K562 (cell line): ENCODE data around the gene FSHR. TPM values are rescaled to one million over a fixed set of nuclear protein-coding genes. Genes with fewer than 3 reads are reported as not detected.

ENCODE experiments used
- ARHGAP35 ChIP-seq: fragments of 450-650 bp; IDR thresholded peaks from 2 replicates; pipeline ENCODE4 v1.6.1; 2018; ENCODE audit not compliant: partially characterized antibody
- CBX1 ChIP-seq: sonication (generic); IDR thresholded peaks from 2 replicates; pipeline ENCODE4 v1.6.1; 2016; ENCODE audit warnings: antibody characterized with exemption, low read depth, mild to moderate bottlenecking
- FOSL1 ChIP-seq: fragments of 200-800 bp; sonication (Bioruptor generic); conservative IDR thresholded peaks from 2 replicates; pipeline ENCODE4 v1.6.1; 2016; ENCODE audit warnings: missing genetic modification characterization, missing compliant biosample characterization
- NCOA4 ChIP-seq: fragments of 450-650 bp; IDR thresholded peaks from 2 replicates; pipeline ENCODE4 v1.6.1; 2018; ENCODE audit warnings: mild to moderate bottlenecking; ENCODE audit not compliant: partially characterized antibody
- NFE2L1 ChIP-seq: fragments of 450-650 bp; IDR thresholded peaks from 2 replicates; pipeline ENCODE4 v1.6.1; 2016; ENCODE audit warnings: missing genetic modification characterization, low read depth, mild to moderate bottlenecking, missing compliant biosample characterization, moderate library complexity, borderline replicate concordance
- NR2C1 ChIP-seq, 2 experiments: fragments of 450-650 bp; IDR thresholded peaks; 2 replicates each; pipeline ENCODE4 v1.6.1; 2017; ENCODE audit warnings: mild to moderate bottlenecking in 2 of 2, antibody characterized with exemption in 1 of 2, inconsistent platforms in 1 of 2, missing compliant biosample characterization in 1 of 2, missing genetic modification characterization in 1 of 2
- PML ChIP-seq: IDR thresholded peaks from 2 replicates; pipeline ENCODE4 v1.6.1; 2012; ENCODE audit warnings: low read length, inconsistent platforms
- RAD51 ChIP-seq: fragments of 450-650 bp; IDR thresholded peaks from 2 replicates; pipeline ENCODE4 v1.7.1; 2016; ENCODE audit warnings: low read depth, mild to moderate bottlenecking, borderline replicate concordance
- SMARCA4 ChIP-seq: fragments of 450-650 bp; IDR thresholded peaks from 2 replicates; pipeline ENCODE4 v1.6.1; 2016
- ZNF280B ChIP-seq: fragments of 250-450 bp; sonication (Bioruptor Pico); IDR thresholded peaks from 2 replicates; pipeline ENCODE4 v1.5.1; 2021; ENCODE audit warnings: mild to moderate bottlenecking
- ZNF318 ChIP-seq, 2 experiments: fragments of 450-650 bp; IDR thresholded peaks; 2 replicates each; pipeline ENCODE4 v1.6.1; 2016; ENCODE audit warnings: mild to moderate bottlenecking in 2 of 2, borderline replicate concordance in 1 of 2, low read depth in 1 of 2, moderate library complexity in 1 of 2
- polyA plus RNA-seq, 8 experiments: library from polyadenylated mRNA; depleted of rRNA in 4 of 8; stranded (reverse) in 5 of 8; unstranded in 3 of 8; fragments of >200 nt; fragmentation: Nextera tagmentation in 2 of 8; fragmentation: Illumina TruSeq in 1 of 8; extraction: Ambion mirVana in 2 of 8; extraction: Trizol in 1 of 8; gene quantifications; 2 replicates each; pipeline versions ENCODE4 v1.2.1 to v1.2.3, GENCODE V29; 2011 to 2014; ENCODE audit warnings: inconsistent platforms in 1 of 8, missing spikeins in 1 of 8
- total RNA-seq, 7 experiments: library from RNA; depleted of rRNA in 6 of 7; stranded (reverse); fragments of >200 nt in 6 of 7; fragmentation: Illumina TruSeq in 2 of 7; extraction: Trizol in 2 of 7; gene quantifications; 2 replicates each; pipeline versions ENCODE4 v1.2.1 to v1.2.3, GENCODE V29; 2011 to 2021; ENCODE audit warnings: low replicate concordance in 1 of 7
- TF ChIP-seq, protein P1 (sequence below): fragments of 250-450 bp; sonication (Bioruptor Pico); IDR thresholded peaks from 2 replicates; pipeline ENCODE4 v1.8.0; 2021; ENCODE audit warnings: moderate library complexity, mild to moderate bottlenecking, inconsistent platforms
- TF ChIP-seq, protein P2 (sequence below): fragments of 250-450 bp; sonication (Bioruptor Pico); IDR thresholded peaks from 2 replicates; pipeline ENCODE4 v1.8.0; 2021; ENCODE audit warnings: moderate library complexity, mild to moderate bottlenecking, inconsistent platforms

Gene FSHR
- total and polyA plus RNA-seq, 9 of the 15 experiments (the other 6 are each of a cell fraction or from before 2014, with no cell fraction given): not detected

DNA sequence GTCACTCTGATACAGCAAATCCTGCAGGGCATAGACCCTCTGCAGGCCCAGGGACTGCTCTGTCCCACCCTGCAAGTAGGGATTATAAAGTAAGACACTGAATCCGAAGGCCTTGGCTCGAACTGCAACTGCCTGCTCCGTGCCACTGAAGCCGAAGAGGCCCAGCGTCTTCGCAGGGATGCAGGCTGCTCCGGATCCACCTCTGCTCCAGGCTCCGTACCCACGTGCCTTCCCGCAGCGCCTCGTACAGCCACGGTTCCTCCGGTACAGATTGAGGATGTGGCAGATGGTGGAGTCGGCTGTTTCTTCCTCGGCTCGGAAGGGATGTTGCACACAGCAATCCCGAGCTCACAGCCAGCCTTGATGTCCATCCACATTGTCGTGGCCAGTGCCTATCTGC, 238.4 kb downstream of the FSHR start (continued):
- TF ChIP-seq, protein P1, sequence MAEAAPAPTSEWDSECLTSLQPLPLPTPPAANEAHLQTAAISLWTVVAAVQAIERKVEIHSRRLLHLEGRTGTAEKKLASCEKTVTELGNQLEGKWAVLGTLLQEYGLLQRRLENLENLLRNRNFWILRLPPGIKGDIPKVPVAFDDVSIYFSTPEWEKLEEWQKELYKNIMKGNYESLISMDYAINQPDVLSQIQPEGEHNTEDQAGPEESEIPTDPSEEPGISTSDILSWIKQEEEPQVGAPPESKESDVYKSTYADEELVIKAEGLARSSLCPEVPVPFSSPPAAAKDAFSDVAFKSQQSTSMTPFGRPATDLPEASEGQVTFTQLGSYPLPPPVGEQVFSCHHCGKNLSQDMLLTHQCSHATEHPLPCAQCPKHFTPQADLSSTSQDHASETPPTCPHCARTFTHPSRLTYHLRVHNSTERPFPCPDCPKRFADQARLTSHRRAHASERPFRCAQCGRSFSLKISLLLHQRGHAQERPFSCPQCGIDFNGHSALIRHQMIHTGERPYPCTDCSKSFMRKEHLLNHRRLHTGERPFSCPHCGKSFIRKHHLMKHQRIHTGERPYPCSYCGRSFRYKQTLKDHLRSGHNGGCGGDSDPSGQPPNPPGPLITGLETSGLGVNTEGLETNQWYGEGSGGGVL (CRISPR knock-in tag): no peak
- TF ChIP-seq SMARCA4 (no peak), NFE2L1 (no peak), ZNF318 (IDR thresholded peaks at IDR 0.05; ENCODE audit: borderline replicate concordance in 1 of 2, low read depth in 1 of 2) (no peak), ARHGAP35 (no peak), RAD51 (no peak), PML (no peak), FOSL1 (tag) (no peak), CBX1 (no peak), NCOA4 (no peak), ZNF280B (CRISPR knock-in tag) (no peak), NR2C1 (IDR thresholded peaks at IDR 0.05) (no peak), NR2C1 (tag; IDR thresholded peaks at IDR 0.05) (no peak)
- TF ChIP-seq, protein P2, sequence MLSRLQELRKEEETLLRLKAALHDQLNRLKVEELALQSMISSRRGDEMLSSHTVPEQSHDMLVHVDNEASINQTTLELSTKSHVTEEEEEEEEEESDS (CRISPR knock-in tag): no peak
